Parathyroid adenoma (tissue), 2 donors: ENCODE data around the gene TEX54.
"Not testable (repeated sequence)": the region's sequence is repeated elsewhere in the genome, so short reads cannot be mapped to it uniquely, and the experiment has no call there.

Source experiments
- H2AFZ ChIP-seq: fragments of 300-600 bp; sonication (generic); one replicate; pipeline ENCODE4 v1.7.0; 2017; ENCODE audit warnings: antibody characterized with exemption, mild to moderate bottlenecking
- H3K27ac ChIP-seq: fragments of 300-600 bp; sonication (generic); one replicate; pipeline ENCODE4 v1.7.0; 2017
- H3K27me3 ChIP-seq: fragments of 300-600 bp; sonication (generic); one replicate; pipeline ENCODE4 v1.7.0; 2017; ENCODE audit warnings: low read length; ENCODE audit not compliant: control insufficient read depth, insufficient read depth
- H3K36me3 ChIP-seq: fragments of 300-600 bp; sonication (generic); one replicate; pipeline ENCODE4 v1.7.0; 2017; ENCODE audit warnings: low read length; ENCODE audit not compliant: control insufficient read depth, insufficient read depth
- H3K4me1 ChIP-seq: fragments of 300-600 bp; sonication (generic); one replicate; pipeline ENCODE4 v1.7.0; 2017; ENCODE audit warnings: control low read depth
- H3K4me2 ChIP-seq: fragments of 300-600 bp; sonication (generic); one replicate; pipeline ENCODE4 v1.7.0; 2017; ENCODE audit warnings: low read length
- H3K4me3 ChIP-seq: fragments of 300-600 bp; sonication (generic); one replicate; pipeline ENCODE4 v1.7.0; 2017; ENCODE audit warnings: low read depth, low read length
- H3K79me2 ChIP-seq: fragments of 300-600 bp; sonication (generic); one replicate; pipeline ENCODE4 v1.7.0; 2017; ENCODE audit warnings: control low read depth
- H3K9ac ChIP-seq: fragments of 300-600 bp; sonication (generic); one replicate; pipeline ENCODE4 v1.7.0; 2017; ENCODE audit warnings: mild to moderate bottlenecking
- H3K9me3 ChIP-seq: fragments of 300-600 bp; sonication (generic); one replicate; pipeline ENCODE4 v1.7.0; 2017; ENCODE audit warnings: low read length; ENCODE audit not compliant: control insufficient read depth
- TF ChIP-seq, protein P1 (sequence below): fragments of 300-600 bp; sonication (generic); IDR thresholded peaks from one replicate; pipeline ENCODE4 v1.7.0; 2017; ENCODE audit warnings: antibody characterized with exemption, mild to moderate bottlenecking
- donor health status: primary hyperparathyroidism.

Gene TEX54

DNA sequence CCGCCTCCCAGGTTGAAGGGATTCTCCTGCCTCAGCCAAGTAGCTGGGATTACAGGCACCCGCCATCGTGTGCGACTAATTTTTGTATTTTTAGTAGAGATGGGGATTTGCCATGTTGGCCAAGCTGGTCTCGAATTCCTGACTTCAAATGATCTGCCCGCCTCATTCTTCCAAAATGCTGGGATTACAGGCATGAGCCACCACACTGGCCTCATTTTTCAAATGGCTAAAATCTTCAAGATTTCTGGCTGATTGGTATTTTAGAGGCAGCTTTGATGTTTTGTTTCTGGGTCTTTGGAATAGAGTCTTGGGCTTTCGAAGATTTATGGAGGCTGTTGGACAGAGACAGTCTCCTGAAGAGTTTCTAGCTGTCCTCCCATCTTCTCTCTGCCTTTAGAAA lies 42.2 kb upstream of the TEX54 start:
- Histone ChIP-seq H3K9me3 (no peaks in the 10 kb centered on the region), H3K27ac (no peak overlapping the region), H3K79me2 (no peaks in the 10 kb centered on the region), H3K4me2 (no peak overlapping the region), H3K36me3 (no peaks in the 10 kb centered on the region), H2AFZ (no peak overlapping the region), H3K27me3 (no peaks in the 10 kb centered on the region), H3K4me3 (no peak overlapping the region), H3K4me1 (peaks cover 2% of the 10 kb centered on the region), H3K9ac (no peak overlapping the region)
- TF ChIP-seq, protein P1, sequence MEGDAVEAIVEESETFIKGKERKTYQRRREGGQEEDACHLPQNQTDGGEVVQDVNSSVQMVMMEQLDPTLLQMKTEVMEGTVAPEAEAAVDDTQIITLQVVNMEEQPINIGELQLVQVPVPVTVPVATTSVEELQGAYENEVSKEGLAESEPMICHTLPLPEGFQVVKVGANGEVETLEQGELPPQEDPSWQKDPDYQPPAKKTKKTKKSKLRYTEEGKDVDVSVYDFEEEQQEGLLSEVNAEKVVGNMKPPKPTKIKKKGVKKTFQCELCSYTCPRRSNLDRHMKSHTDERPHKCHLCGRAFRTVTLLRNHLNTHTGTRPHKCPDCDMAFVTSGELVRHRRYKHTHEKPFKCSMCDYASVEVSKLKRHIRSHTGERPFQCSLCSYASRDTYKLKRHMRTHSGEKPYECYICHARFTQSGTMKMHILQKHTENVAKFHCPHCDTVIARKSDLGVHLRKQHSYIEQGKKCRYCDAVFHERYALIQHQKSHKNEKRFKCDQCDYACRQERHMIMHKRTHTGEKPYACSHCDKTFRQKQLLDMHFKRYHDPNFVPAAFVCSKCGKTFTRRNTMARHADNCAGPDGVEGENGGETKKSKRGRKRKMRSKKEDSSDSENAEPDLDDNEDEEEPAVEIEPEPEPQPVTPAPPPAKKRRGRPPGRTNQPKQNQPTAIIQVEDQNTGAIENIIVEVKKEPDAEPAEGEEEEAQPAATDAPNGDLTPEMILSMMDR, result no peak

DNA sequence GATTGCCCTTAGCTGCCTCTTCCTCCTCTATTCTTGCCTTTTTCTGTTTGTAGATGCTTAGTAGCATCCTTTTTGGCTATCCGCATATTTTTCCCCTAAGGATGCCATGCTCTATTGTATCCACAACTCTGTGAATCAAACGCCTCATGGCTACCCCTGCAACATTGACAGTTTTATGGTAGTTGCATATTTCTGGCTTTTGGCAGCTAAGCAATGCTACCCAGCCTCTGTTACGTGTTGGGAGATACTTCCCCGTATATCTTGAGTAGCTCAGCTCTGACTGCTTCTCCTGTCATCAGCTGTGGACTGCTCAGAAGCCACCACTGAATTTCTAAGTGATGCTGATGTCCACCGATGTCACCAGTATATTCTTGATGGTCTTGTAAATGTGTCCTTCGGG lies 33.0 kb upstream of the TEX54 start:
- no peaks in the 10 kb centered on the region for H3K79me2 ChIP-seq
- H3K4me3 ChIP-seq, result no peak overlapping the region
- no peak overlapping the region for H3K27ac ChIP-seq
- no peak overlapping the region for H3K4me2 ChIP-seq
- H3K4me1 ChIP-seq, result no peaks in the 10 kb centered on the region
- H3K9ac ChIP-seq, result no peak overlapping the region
- no peaks in the 10 kb centered on the region for H3K9me3 ChIP-seq
- H2AFZ ChIP-seq, result no peak overlapping the region
- no peaks in the 10 kb centered on the region for H3K36me3 ChIP-seq
- H3K27me3 ChIP-seq, result no peaks in the 10 kb centered on the region
- TF ChIP-seq, protein P1, result no peak

DNA sequence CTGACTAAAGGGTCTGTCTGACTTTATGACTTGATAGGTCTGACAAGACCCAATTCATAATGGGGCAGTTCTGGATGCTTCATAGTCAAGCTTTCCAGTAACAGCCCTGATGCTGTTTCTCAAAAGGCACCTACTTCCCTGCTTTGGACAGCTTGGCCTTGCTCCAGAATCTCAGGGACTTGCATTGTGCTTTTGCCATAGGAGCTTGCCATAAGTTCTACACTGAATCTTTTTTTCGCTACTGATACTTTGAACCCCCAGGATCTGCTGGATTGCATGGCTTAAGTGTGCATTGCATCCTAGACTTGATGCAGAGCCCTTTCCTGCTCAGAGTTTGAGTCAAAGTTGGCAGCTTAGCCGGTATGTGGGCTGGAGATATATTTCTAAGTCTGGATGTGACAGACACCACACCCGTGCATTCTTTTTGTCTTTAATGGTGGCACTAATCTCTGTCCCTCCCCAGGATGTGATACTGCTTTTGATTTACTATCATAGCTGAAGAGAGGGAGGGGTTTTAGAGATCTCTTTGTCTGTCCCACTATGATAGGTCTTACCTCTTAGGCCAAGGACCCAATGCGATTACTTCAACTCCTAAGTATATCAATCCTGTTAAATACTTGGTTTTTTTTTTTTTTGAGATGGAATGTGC lies 31.2 kb upstream of the TEX54 start:
- Histone ChIP-seq H3K4me3 (no peak overlapping the region), H3K79me2 (no peaks in the 10 kb centered on the region)

GRCh38 chr11:62861564-62862192 lies 29.0 kb upstream of the TEX54 start:
- H2AFZ ChIP-seq, H3K9me3 ChIP-seq, H3K79me2 ChIP-seq, H3K36me3 ChIP-seq, H3K9ac ChIP-seq, H3K27ac ChIP-seq, H3K4me3 ChIP-seq, H3K4me1 ChIP-seq, H3K4me2 ChIP-seq, H3K27me3 ChIP-seq: not testable (repeated sequence)

More for the DNA sequence above, 31.2 kb upstream of the TEX54 start:
- no peaks in the 10 kb centered on the region for H3K4me1 ChIP-seq
- TF ChIP-seq, protein P1, result no peak
- H3K36me3 ChIP-seq, result no peaks in the 10 kb centered on the region
- H3K9me3 ChIP-seq, result no peaks in the 10 kb centered on the region
- no peak overlapping the region for H3K27ac ChIP-seq
- no peak overlapping the region for H3K4me2 ChIP-seq
- H2AFZ ChIP-seq, result no peak overlapping the region
- H3K27me3 ChIP-seq, result no peaks in the 10 kb centered on the region
- H3K9ac ChIP-seq, result no peak overlapping the region

- TF ChIP-seq, protein P1, result no peak
- H3K9ac ChIP-seq, result no peak overlapping the region
- no peak overlapping the region for H3K4me3 ChIP-seq
- H3K27ac ChIP-seq, result no peak overlapping the region
- H2AFZ ChIP-seq, result no peak overlapping the region
- no peak overlapping the region for H3K4me2 ChIP-seq
- no peaks in the 10 kb centered on the region for H3K79me2 ChIP-seq
- no peaks in the 10 kb centered on the region for H3K36me3 ChIP-seq
- H3K9me3 ChIP-seq, result no peaks in the 10 kb centered on the region
- no peaks in the 10 kb centered on the region for H3K4me1 ChIP-seq
- H3K27me3 ChIP-seq, result no peaks in the 10 kb centered on the region
Measured at GRCh38 chr11:62860835-62861563, 28.4 kb upstream of the TEX54 start.

DNA sequence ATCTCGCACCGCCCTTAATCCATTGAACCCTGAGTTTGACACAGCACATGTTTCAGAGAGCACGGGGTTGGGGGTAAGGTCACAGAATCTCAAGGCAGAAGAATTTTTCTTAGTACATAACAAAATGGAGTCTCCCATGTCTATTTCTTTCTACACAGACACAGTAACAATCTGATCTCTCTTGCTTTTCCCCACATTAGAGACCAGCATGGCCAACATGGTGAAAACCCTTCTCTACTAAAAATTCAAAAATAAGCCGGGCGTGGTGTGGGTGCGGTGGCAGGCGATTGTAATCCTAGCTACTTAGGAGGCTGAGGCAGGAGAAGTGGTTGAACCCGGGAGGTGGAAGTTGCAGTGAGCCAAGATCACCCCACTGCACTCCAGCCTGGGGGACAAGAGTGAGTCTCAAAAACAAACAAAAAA lies 26.7 kb upstream of the TEX54 start:
- not testable (repeated sequence) for H2AFZ ChIP-seq, H3K4me3 ChIP-seq, H3K79me2 ChIP-seq, H3K27me3 ChIP-seq, H3K9me3 ChIP-seq, H3K36me3 ChIP-seq, H3K4me1 ChIP-seq, H3K27ac ChIP-seq, H3K4me2 ChIP-seq, H3K9ac ChIP-seq
